ENCODE results near the gene RNH1.

RNH1 gene

DNA sequence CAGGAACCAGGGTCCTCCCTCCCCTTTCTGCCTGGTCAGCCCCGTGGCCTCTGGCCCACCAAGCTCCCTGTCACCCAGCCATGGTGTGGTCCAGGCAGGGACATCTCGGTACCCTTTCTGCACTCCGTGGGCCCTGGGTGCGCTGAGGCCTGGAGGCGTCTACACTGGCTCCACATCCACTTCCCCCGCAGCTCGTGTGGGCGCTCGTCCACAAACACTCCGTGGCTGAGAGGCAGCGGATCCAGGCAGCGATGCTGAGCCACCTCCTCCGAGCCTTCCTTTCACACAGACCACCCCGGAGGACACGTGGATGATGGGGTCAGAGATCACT is 16.1 kb downstream of the RNH1 start:
- H3K27me3 ChIP-seq (ENCODE audit: insufficient read depth, low read depth, severe bottlenecking), result no peaks in the 10 kb centered on the region
- peaks cover 45% of the 10 kb centered on the region for H3K36me3 ChIP-seq
- no peak for DNase-seq
- no peak overlapping the region for H3K4me3 ChIP-seq (ENCODE audit: low read depth, low read length)
- TF ChIP-seq, protein P1, sequence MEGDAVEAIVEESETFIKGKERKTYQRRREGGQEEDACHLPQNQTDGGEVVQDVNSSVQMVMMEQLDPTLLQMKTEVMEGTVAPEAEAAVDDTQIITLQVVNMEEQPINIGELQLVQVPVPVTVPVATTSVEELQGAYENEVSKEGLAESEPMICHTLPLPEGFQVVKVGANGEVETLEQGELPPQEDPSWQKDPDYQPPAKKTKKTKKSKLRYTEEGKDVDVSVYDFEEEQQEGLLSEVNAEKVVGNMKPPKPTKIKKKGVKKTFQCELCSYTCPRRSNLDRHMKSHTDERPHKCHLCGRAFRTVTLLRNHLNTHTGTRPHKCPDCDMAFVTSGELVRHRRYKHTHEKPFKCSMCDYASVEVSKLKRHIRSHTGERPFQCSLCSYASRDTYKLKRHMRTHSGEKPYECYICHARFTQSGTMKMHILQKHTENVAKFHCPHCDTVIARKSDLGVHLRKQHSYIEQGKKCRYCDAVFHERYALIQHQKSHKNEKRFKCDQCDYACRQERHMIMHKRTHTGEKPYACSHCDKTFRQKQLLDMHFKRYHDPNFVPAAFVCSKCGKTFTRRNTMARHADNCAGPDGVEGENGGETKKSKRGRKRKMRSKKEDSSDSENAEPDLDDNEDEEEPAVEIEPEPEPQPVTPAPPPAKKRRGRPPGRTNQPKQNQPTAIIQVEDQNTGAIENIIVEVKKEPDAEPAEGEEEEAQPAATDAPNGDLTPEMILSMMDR (IDR thresholded peaks at IDR 0.05; ENCODE audit: low read depth, low read length), result no peak
- H3K9me3 ChIP-seq (ENCODE audit: severe bottlenecking), result no peaks in the 10 kb centered on the region
- H3K27ac ChIP-seq, result no peak overlapping the region

- no peak overlapping the region for H3K4me3 ChIP-seq (ENCODE audit: low read depth, low read length)
- H3K36me3 ChIP-seq, result peaks cover 40% of the 10 kb centered on the region
- H3K27me3 ChIP-seq (ENCODE audit: insufficient read depth, low read depth, severe bottlenecking), result no peaks in the 10 kb centered on the region
- no peaks in the 10 kb centered on the region for H3K9me3 ChIP-seq (ENCODE audit: severe bottlenecking)
- H3K27ac ChIP-seq, result no peak overlapping the region
- TF ChIP-seq, protein P1 (IDR thresholded peaks at IDR 0.05; ENCODE audit: low read depth, low read length), result no peak
- no peak for DNase-seq
Measured at GRCh38 chr11:490186-490929, 16.7 kb downstream of the RNH1 start.

- no peak for DNase-seq
- TF ChIP-seq, protein P1 (IDR thresholded peaks at IDR 0.05; ENCODE audit: low read depth, low read length), result no peak
- H3K36me3 ChIP-seq, result peaks cover 33% of the 10 kb centered on the region
- H3K27me3 ChIP-seq (ENCODE audit: insufficient read depth, low read depth, severe bottlenecking), result no peaks in the 10 kb centered on the region
- H3K9me3 ChIP-seq (ENCODE audit: severe bottlenecking), result no peaks in the 10 kb centered on the region
- no peak overlapping the region for H3K27ac ChIP-seq
- no peak overlapping the region for H3K4me3 ChIP-seq (ENCODE audit: low read depth, low read length)
Measured at GRCh38 chr11:489610-490185, 17.3 kb downstream of the RNH1 start.

DNA sequence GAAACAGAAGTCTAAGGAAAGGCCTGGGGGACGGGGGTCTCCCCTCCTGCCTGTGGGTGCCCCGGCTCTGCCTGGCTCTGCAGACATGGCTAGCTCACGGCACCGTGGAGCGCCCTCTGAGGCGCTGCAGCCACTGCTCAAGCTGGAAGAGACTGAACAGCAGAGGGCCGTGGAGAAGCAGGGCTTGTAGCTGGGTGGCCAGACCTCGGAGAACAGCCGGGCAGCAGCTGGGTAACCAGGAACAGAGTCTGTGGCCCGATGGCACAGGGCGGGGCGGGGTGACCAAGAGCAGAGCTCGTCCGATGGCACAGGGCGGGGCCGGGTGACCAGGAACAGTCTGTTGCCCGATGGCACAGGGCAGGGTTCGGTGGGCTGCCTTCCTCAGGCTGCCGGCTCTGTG is 18.1 kb downstream of the RNH1 start:
- Histone ChIP-seq H3K9me3 (ENCODE audit: severe bottlenecking) (no peaks in the 10 kb centered on the region), H3K27me3 (ENCODE audit: insufficient read depth, low read depth, severe bottlenecking) (no peaks in the 10 kb centered on the region), H3K4me3 (ENCODE audit: low read depth, low read length) (no peak overlapping the region), H3K27ac (no peak overlapping the region), H3K36me3 (peaks cover 27% of the 10 kb centered on the region)
- no peak for DNase-seq
- TF ChIP-seq, protein P1 (IDR thresholded peaks at IDR 0.05; ENCODE audit: low read depth, low read length), result no peak

DNA sequence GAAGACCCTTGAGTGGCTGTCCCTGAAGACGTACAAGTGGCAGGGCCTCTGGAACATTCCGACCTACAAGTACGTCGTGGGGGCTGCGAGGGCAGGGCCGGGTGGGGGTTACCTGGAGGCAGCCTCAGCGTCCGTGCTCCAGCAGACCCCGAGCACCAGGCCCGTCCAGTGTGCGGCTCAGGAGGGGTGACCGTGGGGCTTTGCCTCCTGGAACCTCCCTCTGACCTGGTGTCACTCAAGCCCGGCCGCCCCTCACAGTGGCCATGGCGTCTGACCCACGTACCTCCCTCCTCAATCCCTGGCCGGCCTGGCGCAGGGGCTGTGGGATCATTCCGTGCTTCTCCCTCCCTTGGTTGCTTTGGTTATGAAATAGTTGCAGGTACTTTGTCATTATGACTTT is 18.5 kb downstream of the RNH1 start:
- Histone ChIP-seq H3K9me3 (ENCODE audit: severe bottlenecking) (no peaks in the 10 kb centered on the region), H3K36me3 (peaks cover 24% of the 10 kb centered on the region), H3K4me3 (ENCODE audit: low read depth, low read length) (no peak overlapping the region), H3K27me3 (ENCODE audit: insufficient read depth, low read depth, severe bottlenecking) (no peaks in the 10 kb centered on the region), H3K27ac (no peak overlapping the region)
- TF ChIP-seq, protein P1 (IDR thresholded peaks at IDR 0.05; ENCODE audit: low read depth, low read length), result no peak
- no peak for DNase-seq

DNA sequence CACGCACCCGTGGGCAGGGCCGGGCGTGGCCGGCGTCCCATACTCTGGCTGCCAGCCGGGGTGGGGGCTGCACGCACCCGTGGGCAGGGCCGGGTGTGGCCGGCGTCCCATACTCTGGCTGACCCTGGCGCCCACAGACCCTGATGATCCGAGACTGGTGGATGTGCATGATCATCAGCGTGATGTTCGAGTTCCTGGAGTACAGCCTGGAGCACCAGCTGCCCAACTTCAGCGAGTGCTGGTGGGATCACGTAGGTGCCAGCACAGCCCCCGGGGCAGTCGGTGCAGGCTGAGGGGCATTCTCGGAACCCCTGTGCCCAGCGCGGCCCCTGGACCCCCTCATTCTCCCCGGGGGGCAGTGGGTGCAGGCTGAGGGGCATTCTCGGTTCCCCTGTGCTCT is 19.0 kb downstream of the RNH1 start:
- no peak for DNase-seq
- TF ChIP-seq, protein P1 (IDR thresholded peaks at IDR 0.05; ENCODE audit: low read depth, low read length), result no peak
- H3K27me3 ChIP-seq (ENCODE audit: insufficient read depth, low read depth, severe bottlenecking), result no peaks in the 10 kb centered on the region
- no peak overlapping the region for H3K4me3 ChIP-seq (ENCODE audit: low read depth, low read length)
- H3K36me3 ChIP-seq, result peaks cover 18% of the 10 kb centered on the region
- H3K9me3 ChIP-seq (ENCODE audit: severe bottlenecking), result no peaks in the 10 kb centered on the region
- no peak overlapping the region for H3K27ac ChIP-seq
